GM18951 (cell line): ENCODE measurements around the gene ANO7.

Experiments used
- POLR2A ChIP-seq: IDR thresholded peaks from 4 replicates; pipeline ENCODE4 v1.6.1; 2011; ENCODE audit warnings: mild to moderate bottlenecking; ENCODE audit not compliant: insufficient read length, insufficient read depth; ENCODE audit errors: extremely low read depth
- in situ Hi-C: fragments of 300-500 bp; cut with MboI; formaldehyde crosslinking; loops from one replicate; pipeline ENCODE4 v1.12.0; 2022; ENCODE audit warnings: low sequenced_read_pairs, mixed read lengths, inconsistent platforms; ENCODE audit not compliant: unreplicated experiment

ANO7 gene

GRCh38 chr2:241168366-241168765 lies 20.1 kb upstream of the ANO7 start:
- no peak for TF ChIP-seq POLR2A
- in situ Hi-C loops: no loop called here

DNA sequence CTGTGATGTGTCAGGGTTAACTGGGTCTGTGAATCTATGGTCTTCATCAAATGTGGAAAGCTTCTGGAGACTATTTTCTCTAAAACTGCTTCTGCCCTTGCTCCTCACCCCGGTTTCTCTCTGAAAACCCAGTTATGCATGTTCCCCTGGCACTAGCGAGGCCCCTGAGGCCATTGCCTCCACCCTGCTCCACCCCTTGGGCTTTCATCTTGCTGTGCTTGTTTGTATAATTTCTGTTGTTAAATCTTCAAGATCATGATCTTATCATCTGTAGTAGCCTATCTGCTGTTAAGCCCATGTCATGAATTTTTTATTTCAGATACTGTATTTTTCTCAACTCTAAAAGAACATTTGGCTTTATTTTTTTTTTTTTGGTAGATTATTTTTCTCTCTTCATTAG lies 14.9 kb upstream of the ANO7 start:
- TF ChIP-seq POLR2A: no peak
- in situ Hi-C loops: no loop called here

DNA sequence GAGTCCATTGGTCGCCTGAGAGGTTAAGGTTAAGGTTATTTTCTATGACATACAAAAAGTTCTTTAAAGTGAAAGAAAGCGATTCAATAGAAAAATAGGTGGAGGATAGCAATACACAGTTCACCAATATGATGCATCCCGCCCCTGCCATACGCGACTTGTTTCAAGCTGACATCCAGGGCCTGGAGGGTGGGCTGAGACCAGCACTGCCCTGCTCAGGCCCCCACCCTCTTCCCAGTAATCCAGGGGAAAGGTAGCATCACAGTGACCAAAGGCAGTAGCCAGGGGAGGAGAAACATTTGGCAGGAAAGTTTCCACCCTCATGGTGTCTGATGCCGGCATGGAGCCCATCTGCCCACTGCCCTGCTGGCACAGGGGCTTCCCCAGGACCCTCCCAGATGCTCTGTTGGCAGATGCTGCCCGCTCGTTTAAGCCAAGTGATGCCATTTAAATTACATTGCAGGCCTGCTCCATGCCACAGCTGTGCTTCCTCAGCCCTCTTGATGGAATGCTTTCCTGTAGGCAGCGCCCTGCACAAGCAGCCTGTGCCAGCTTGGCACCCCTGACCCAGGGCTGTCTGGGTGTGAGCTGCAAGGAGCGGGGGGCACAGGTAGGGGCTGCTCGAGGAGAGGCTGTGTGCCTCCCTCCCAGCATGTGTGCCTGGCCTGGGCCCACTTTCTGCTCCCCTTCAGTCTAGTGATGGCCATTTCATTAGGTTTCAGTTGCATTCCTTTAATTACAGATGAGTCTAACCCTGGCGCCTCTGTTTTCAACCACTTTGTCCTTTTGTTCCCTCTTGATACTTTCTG lies 10.7 kb upstream of the ANO7 start:
- TF ChIP-seq POLR2A: no peak
- in situ Hi-C loops: no loop called here

DNA sequence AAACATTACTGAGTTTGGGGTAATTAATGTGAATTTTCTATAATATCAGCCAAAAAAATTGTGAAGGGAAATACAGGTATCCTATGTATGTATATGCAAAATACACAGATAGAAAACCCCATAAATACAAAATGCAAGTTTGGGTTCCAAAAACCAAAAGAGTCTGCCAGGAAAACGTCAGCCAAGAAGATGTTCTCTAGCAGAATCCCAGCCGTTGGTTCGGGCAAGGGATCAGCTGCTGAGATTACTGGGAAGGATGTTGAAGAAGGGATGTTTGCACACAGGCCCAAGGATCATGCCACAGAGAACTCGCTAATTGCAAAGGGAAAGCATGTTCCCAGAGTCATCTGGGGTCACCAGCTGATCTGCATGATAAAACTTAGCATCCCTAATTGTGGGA lies 9.5 kb upstream of the ANO7 start:
- TF ChIP-seq POLR2A: no peak
- in situ Hi-C loops: no loop called here

GRCh38 chr2:241179899-241180298 lies 8.6 kb upstream of the ANO7 start:
- TF ChIP-seq POLR2A: no peak
- in situ Hi-C loops: no loop called here

DNA sequence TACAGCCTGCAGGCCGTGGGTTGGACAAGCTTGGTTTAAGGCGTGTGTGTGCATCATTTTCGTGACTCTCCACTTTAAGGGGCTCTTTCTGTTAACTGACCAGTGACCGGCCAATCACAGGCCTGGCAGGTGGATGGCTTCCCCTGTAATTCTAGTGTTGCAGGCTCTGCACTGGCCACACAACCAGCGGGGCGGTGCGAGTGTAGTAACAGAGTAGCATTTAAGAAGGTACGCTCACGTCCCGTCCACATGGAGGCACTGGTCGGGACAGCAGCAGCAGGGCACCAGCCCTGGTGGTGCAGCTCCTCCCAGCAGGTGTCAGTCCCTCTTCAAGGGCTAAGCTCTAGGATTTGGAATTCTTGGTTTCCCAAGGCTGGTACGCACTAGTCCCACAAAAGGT lies 8.0 kb upstream of the ANO7 start:
- no peak for TF ChIP-seq POLR2A
- in situ Hi-C loops: no loop called here

GRCh38 chr2:241182126-241182525 lies 6.4 kb upstream of the ANO7 start:
- in situ Hi-C loops: no loop called here
- no peak for TF ChIP-seq POLR2A

GRCh38 chr2:241182531-241183133 lies 5.8 kb upstream of the ANO7 start:
- in situ Hi-C loops: no loop called here
- no peak for TF ChIP-seq POLR2A

GRCh38 chr2:241183221-241183620 lies 5.3 kb upstream of the ANO7 start:
- in situ Hi-C loops: no loop called here
- TF ChIP-seq POLR2A: no peak

DNA sequence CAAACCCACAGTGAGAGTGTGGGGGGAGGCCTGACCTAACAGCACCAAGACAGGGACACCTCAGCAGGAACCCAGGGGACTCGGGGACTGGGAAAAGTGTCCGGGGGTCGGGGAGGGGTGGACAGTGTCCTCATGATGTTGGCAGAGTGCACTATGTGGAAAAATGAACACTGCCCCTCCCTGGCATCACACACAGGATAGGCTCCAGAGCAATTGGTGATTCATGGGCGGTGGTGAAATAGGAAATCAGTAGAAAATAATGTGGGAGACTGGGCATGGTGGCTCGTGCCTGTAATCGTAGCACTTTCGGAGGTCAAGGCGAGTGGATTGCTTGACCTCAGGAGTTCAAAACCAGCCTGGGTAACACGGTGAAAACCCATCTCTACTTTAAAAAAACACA lies 3.6 kb upstream of the ANO7 start:
- in situ Hi-C loops: no loop called here
- TF ChIP-seq POLR2A: no peak

DNA sequence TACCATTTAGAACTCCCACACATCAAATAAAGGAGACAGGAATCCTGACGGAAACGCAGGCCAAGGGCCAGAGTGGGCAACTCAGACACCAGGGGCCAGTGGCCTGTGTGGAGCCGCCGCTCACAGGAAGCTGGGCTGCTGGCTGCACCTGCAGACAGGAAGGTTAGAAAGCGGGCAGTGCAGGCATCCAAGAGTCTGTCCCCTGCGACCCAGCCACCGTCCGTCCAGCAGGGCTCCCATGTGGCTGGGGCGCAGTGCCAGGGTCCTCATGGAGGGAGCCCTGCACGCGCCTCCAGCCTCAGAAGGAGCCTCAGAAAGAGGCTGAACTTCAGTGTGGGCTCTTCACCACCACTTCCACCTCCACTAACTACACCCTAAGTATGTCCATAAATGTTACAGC lies 2.5 kb upstream of the ANO7 start:
- in situ Hi-C loops: no loop called here

GRCh38 chr2:241187101-241187917 lies 1.2 kb upstream of the ANO7 start:
- no peak for TF ChIP-seq POLR2A
- in situ Hi-C loops: no loop called here

More for the DNA sequence above, 2.5 kb upstream of the ANO7 start:
- no peak for TF ChIP-seq POLR2A

DNA sequence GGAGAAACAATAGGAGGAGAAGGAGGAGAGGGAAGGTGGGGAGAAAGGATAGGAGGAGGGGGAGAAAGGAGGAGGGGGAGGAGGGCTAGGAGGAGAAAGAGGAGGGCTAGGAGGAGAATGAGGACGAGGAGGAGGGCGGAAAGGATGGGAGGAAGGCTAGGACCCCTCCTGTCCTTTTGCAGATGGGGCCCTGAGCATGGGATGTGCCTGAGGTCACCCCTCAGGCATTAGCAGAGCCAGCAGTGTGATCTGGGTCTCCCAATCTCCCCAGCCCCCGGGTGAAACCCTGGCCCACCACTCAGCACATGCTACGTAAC lies 601 bp upstream of the ANO7 start:
- in situ Hi-C loops: no loop called here
- TF ChIP-seq POLR2A: no peak

DNA sequence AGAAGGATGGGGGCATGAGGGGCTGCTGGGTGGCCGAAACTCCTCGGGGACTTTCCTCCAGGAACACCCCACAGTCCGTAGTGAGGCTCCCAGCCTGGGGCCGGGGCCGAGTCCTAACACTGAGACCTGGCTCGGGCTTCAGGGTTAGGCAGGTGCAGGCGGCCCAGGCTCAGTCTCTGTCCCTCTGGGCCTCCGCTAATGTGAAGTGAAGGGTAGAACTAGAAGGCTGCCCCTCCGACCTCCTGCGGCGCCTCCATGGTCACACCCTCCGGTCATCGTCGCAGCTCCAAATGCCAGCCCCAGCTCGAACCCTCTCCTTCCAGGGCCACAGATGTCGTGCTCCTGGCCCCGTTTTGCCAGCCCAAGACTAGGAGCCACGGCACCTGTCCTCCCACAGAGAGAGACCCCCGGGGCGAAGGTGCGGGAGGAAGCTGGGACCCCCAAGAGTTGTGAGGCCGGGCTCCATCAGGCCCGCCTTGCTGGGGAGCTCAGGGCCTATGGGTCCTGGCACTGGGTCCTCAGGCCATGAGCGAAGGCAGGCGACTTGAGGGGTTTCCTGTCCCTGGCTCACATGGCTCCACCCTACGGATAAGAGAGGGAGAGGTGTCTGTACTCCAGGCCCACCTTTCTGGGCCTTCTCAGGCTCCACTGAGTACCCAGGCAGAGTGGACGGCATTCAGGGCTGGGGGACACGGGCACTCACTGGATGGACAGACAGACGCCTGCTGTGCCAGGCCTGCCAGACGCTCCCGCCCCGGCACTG lies 797 bp downstream of the ANO7 start:
- no peak for TF ChIP-seq POLR2A
- in situ Hi-C loops: no loop called here

GRCh38 chr2:241189856-241190201 lies 1.4 kb downstream of the ANO7 start:
- TF ChIP-seq POLR2A: no peak
- in situ Hi-C loops: no loop called here
